Activated T-cell treated with anti-CD3 and anti-CD28 coated beads, Interleukin-2, amount 50 U/mL, for 4 hours (primary cell): ENCODE measurements around the gene HBEGF. TPM values are rescaled to one million over a fixed set of nuclear protein-coding genes. Genes with fewer than 3 reads are reported as not detected.
A peak's percentile ranks its signal among the peaks of the same experiment; 100 is the strongest.

Experiments used
- ATAC-seq, 2 donors: fragments of 200-7000 bp; cut with Tn5 transposase; one replicate each; pipeline ENCODE4 v1.10.0; 2021
- DNase-seq: peaks from one replicate; pipeline ENCODE4 v3.0.0-alpha.2; 2020
- H3K27me3 Mint-ChIP-seq: one replicate; pipeline ENCODE4 v1.8.0; 2021; ENCODE audit warnings: low read depth, mixed read lengths
- H3K36me3 Mint-ChIP-seq: one replicate; pipeline ENCODE4 v1.8.0; 2022; ENCODE audit warnings: mixed read lengths; ENCODE audit not compliant: insufficient read depth
- H3K4me1 Mint-ChIP-seq: one replicate; pipeline ENCODE4 v1.8.0; 2021; ENCODE audit warnings: low read depth, mixed read lengths
- H3K4me3 Mint-ChIP-seq: one replicate; pipeline ENCODE4 v1.8.0; 2021; ENCODE audit warnings: mild to moderate bottlenecking, moderate library complexity, mixed read lengths
- H3K9me3 Mint-ChIP-seq: one replicate; pipeline ENCODE4 v1.8.0; 2021; ENCODE audit warnings: mixed read lengths
- total RNA-seq, 3 donors: library from RNA; stranded (reverse); gene quantifications; one replicate each; pipeline ENCODE4 v1.2.1, GENCODE V29; 2021

The HBEGF gene, protein sequence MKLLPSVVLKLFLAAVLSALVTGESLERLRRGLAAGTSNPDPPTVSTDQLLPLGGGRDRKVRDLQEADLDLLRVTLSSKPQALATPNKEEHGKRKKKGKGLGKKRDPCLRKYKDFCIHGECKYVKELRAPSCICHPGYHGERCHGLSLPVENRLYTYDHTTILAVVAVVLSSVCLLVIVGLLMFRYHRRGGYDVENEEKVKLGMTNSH
- total RNA-seq: 1 to 10 TPM; 3.8 to 5.2 (median 4.0) TPM

DNA sequence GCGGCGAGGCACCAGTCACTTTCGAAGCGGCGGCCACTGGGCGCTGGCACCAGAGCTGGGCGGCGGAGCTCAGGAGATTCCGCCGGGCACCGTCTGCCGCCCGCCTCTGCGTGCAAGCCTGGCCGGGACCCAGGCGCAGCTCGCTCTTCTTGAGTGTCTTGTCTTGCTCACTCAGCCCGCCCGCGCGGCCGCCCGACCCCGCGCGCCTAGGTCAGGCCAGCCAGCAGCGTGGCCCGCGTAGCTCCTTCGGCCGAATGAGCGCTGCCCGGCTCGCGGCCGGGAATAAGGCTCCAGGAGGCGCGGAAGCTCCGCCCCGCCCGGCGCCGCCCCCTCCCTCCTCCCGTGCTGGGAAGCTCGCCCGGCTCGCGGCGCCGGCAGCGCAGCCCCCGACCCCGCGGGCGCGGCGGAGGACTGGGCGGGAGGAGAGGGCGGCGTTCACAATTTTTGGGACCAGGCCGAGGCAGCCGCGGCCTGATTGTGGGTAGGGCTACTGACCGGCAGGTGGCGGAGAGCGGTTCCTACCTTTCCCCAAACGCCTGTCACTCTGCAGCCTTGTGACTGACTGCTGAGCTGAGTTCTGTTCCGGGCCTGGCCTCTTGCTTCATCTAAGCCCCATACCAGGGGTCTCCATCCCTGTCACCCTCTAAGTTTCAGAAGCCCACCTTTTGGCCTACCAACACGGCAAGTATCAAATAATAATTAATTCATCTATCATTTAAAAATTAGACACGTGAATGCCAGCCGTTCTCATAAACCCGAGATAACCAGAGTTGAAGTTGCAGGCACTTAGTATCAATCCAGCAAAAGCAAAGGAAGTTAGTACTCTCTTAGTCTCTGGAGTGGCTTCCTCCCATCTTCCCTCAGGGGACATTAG is at the start of gene HBEGF:
Gene HBEGF (minus strand): TSS at position 256 of the 874 bp plus-strand sequence. CDS start 275 bp downstream, outside the sequence.
- ATAC-seq: peak; percentile 72 to 76
- peaks cover 40% of the 10 kb centered on the region for H3K4me1 Mint-ChIP-seq
- H3K9me3 Mint-ChIP-seq: no peaks in the 10 kb centered on the region
- DNase-seq: peak; percentile 35
- H3K36me3 Mint-ChIP-seq: peaks cover 2% of the 10 kb centered on the region
- H3K27me3 Mint-ChIP-seq: peaks cover 4% of the 10 kb centered on the region
- peak within 1 kb of the TSS; percentile 73 for H3K4me3 Mint-ChIP-seq

DNA sequence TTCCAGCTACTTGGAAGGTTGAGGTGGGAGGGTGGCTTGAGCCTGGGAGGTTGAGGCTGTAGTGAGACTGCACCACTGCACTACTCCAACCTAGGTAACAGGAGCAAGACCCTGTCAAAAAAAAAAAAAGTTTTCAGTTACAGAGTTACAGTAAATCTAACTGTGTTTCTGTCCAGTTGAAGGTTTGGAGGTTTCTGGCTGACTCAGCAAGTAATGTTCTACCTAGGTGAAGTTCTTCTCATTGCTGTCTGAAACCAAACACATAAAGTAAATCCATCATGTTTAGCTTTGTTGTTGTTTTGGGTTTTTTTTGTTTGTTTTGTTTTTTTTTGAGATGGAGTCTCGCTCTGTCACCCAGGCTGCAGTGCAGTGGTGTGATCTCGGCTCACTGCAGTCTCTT is 47.3 kb upstream of the HBEGF start:
- no peaks in the 10 kb centered on the region for H3K4me1 Mint-ChIP-seq
- no peaks in the 10 kb centered on the region for H3K9me3 Mint-ChIP-seq
- no peak for ATAC-seq
- no peak overlapping the region for H3K4me3 Mint-ChIP-seq
- H3K36me3 Mint-ChIP-seq: peaks cover 3% of the 10 kb centered on the region
- DNase-seq: no peak
- H3K27me3 Mint-ChIP-seq: no peaks in the 10 kb centered on the region

DNA sequence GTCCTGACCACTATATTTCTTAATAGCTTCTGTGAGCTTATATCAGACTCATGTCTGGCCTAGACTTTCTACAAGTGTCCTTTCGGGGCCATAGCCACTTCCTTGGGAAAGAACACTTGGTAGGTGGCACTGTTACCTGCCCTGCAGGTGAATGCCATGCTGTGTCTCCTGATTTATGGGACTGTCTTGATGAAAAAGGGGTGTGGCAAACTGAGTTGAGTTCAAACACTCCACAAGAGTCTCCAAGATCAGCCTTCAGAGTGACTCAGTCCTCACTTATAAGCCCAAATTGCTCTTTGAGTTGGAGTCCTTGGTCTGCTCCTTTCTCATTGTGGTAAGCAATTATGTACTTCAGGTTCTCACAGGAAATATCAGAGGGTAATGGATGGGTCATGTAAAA is 45.3 kb upstream of the HBEGF start:
- no peaks in the 10 kb centered on the region for H3K4me1 Mint-ChIP-seq
- peaks cover 3% of the 10 kb centered on the region for H3K36me3 Mint-ChIP-seq
- no peak overlapping the region for H3K4me3 Mint-ChIP-seq
- H3K9me3 Mint-ChIP-seq: no peaks in the 10 kb centered on the region
- ATAC-seq (no peak), DNase-seq (no peak)
- no peaks in the 10 kb centered on the region for H3K27me3 Mint-ChIP-seq

DNA sequence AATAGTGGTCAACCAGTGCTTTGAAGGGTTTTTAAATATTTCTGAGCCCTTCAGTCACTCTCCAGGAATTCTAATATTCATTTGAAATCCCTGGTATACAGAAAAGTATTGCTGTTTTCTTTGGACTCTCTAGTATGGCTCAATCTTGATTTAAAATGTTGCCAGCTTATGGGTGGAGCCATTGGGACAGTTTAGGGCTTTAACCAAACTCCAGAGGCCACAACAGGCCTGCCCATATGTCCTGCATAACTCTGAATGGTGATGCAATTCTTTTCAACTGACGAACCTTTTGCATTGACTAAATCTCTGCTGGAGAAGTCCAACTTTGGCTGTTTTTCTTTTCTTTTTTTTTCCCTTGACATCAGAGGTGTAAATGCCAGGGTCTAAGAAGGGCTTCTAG is 44.9 kb upstream of the HBEGF start:
- no peaks in the 10 kb centered on the region for H3K9me3 Mint-ChIP-seq
- H3K4me3 Mint-ChIP-seq: no peak overlapping the region
- ATAC-seq (no peak), DNase-seq (no peak)
- no peaks in the 10 kb centered on the region for H3K27me3 Mint-ChIP-seq
- H3K4me1 Mint-ChIP-seq: no peaks in the 10 kb centered on the region
- H3K36me3 Mint-ChIP-seq: peaks cover 3% of the 10 kb centered on the region

DNA sequence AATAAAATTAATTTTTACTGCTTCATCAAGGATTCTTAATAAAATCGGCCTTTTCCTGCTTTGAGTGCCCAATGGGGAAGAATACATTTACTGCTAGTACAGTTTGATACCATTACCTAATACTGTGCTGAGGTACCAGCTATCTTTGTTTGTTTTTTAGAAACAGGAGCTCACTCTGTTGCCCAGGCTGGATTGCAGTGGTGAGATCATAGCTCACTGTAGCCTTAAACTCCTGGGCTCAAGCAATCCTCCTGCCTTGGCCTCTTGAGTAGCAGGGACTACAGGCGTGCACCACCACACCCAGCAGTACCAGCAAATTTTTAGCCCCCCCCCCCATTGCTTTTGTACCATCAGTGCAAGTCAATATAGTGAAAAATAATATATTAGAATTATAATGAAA is 41.6 kb upstream of the HBEGF start:
- Mint-ChIP-seq H3K36me3 (peaks cover 3% of the 10 kb centered on the region), H3K9me3 (no peaks in the 10 kb centered on the region), H3K4me3 (no peak overlapping the region), H3K4me1 (peaks cover 3% of the 10 kb centered on the region), H3K27me3 (no peaks in the 10 kb centered on the region)
- ATAC-seq (no peak), DNase-seq (no peak)

DNA sequence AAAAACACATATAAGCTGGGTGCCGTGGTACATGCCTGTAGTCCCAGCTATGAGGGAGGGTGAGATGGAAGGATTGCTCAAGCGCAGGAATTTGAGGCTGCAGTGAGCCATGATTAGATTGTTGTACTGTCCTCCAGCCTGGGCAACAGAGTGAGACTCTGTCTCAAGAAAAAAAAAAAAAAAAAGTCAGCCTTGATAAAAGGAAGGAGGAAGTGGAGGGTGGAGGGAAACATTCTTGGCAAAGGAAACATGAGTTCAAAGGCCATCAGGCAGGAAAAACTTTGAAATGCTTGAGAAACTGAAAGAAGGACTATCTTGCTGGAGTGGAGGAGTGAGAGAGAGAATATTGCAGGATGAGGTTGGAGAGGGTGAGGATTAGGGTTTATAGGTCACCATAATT is 36.9 kb upstream of the HBEGF start:
- H3K36me3 Mint-ChIP-seq: no peaks in the 10 kb centered on the region
- no peak for ATAC-seq
- DNase-seq: no peak
- H3K27me3 Mint-ChIP-seq: no peaks in the 10 kb centered on the region
- no peak overlapping the region for H3K4me3 Mint-ChIP-seq
- H3K9me3 Mint-ChIP-seq: no peaks in the 10 kb centered on the region
- peaks cover 6% of the 10 kb centered on the region for H3K4me1 Mint-ChIP-seq

DNA sequence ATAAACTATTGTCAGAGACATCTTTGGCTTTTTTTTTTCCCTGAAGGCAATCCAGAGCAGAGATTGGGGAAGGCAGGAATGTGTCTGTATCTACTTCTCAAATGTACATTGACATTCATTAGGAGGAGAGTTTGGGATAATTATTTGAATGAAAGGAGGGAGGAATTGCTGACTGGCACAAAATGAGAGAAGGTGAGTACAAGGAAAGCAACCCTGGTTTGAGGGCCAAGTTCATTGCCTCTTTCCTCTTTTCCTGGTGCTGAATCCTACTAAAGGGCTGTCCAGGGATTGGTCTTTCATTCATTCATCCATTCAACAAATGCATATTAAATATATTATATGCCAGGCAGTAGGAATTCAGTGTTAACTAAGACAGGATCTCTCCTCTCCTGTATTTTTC is 36.5 kb upstream of the HBEGF start:
- no peak overlapping the region for H3K4me3 Mint-ChIP-seq
- H3K36me3 Mint-ChIP-seq: no peaks in the 10 kb centered on the region
- no peak for ATAC-seq
- no peak for DNase-seq
- H3K9me3 Mint-ChIP-seq: no peaks in the 10 kb centered on the region
- H3K4me1 Mint-ChIP-seq: peaks cover 6% of the 10 kb centered on the region
- H3K27me3 Mint-ChIP-seq: no peaks in the 10 kb centered on the region

DNA sequence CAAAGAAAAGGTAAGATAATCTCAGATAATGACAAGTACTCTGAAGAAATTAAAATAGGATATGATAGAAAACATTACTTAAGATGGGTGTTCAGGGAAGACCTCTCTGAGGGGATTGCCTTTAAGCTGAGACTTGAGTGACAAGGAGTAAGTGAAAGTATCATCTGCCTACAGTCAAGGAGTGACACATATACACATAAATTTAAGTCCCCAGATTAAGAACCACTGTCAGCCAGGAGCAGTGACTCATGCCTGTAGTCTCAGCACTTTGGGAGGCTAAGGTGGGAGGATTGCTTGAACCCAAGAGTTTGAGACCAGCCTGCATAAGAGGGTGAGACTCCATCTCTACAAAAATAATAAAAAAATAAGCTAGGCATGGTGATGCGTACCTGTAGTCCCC is 35.6 kb upstream of the HBEGF start:
- Mint-ChIP-seq H3K4me3 (no peak overlapping the region), H3K9me3 (no peaks in the 10 kb centered on the region), H3K36me3 (no peaks in the 10 kb centered on the region), H3K27me3 (no peaks in the 10 kb centered on the region), H3K4me1 (peaks cover 6% of the 10 kb centered on the region)
- DNase-seq: no peak
- peak; percentile 95 to 99 for ATAC-seq

DNA sequence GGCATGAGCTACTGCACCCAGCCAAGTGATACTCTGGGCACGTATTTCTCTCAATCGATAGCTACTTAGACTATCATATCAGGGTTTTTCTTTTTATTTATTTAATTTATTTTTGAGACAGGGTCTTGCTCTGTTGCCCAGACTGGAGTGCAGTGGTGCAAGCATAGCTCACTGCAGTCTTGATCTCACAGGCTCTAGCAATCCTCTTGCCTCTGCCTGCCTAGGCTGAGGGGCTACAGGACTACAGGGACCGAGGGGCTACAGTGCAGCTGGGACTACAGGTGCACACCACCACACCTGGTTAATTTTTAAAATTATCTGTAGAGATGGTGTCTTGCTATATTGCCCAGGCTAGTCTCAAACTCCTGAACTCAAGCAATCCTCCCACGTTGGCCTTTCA is 34.9 kb upstream of the HBEGF start:
- no peak for DNase-seq
- ATAC-seq: no peak
- H3K9me3 Mint-ChIP-seq: no peaks in the 10 kb centered on the region
- peaks cover 6% of the 10 kb centered on the region for H3K4me1 Mint-ChIP-seq
- no peak overlapping the region for H3K4me3 Mint-ChIP-seq
- H3K27me3 Mint-ChIP-seq: no peaks in the 10 kb centered on the region
- H3K36me3 Mint-ChIP-seq: no peaks in the 10 kb centered on the region

DNA sequence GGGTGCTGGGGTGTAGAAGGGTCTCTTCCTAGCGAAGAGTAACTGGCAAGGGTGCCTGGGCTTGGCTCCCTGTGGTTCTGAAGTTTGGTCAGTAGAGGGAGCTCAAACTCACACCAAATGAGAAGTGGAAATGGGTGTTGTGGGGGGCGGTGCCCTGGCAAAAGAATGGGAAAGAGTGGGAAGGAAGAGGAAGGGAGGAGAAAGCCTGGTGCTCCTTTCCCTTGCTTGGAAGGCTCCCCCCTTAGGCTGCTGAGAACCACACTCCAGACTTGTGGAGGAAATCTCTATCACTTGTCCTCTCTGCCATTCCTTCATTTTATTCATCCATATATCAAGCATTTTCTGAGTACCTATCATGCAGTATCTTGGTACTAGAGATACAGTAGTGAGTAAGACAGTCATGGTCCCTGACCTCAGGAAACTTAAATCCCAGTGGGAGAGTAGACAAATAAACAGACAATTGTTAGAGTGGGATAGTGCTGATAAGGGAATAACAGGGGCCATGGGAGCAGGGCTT is 26.6 kb upstream of the HBEGF start:
- no peaks in the 10 kb centered on the region for H3K27me3 Mint-ChIP-seq
- no peak overlapping the region for H3K4me3 Mint-ChIP-seq
- DNase-seq: peak; percentile 29

DNA sequence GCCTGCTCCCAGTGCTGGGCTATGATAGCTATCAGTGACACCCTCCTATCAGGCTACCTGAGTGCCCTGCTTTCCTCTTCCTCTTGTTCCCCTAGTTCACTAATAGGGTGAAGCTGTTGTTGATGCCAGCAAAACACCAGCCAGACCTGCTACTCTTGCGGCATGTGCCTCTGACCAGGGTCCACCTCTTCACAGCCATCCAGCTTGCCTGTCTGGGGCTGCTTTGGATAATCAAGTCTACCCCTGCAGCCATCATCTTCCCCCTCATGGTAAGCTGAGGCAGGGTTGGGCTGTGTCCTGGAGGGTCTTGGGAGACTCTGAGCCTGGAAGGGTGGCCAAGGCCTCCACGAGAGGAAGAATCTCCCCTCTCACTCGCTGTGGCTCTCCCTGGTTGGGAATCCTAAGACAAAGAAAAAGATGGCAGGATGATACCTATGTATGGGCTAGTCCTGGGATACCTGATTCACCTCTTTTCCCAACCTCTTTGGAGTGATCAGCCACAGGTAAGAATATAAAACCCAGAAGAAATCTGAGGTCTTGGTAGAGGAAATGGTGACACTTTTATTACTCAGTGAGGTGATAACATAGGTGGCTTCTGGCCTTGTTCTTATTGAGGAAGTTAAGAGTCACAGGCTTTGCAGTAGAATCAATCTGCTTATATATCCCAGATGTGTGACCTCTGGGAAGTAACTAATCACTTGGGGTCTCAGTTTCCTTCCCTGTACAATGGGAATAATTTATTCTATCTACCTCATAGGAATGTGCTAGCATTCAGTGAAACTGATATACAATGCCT is 25.2 kb upstream of the HBEGF start:
- no peaks in the 10 kb centered on the region for H3K4me1 Mint-ChIP-seq
- no peaks in the 10 kb centered on the region for H3K36me3 Mint-ChIP-seq
- DNase-seq (no peak), ATAC-seq (no peak)
- H3K4me3 Mint-ChIP-seq: no peak overlapping the region
- H3K27me3 Mint-ChIP-seq: no peaks in the 10 kb centered on the region
- no peaks in the 10 kb centered on the region for H3K9me3 Mint-ChIP-seq

More for the DNA sequence above, 26.6 kb upstream of the HBEGF start:
- ATAC-seq: peak; percentile 62 to 80
- Mint-ChIP-seq H3K4me1 (no peaks in the 10 kb centered on the region), H3K9me3 (no peaks in the 10 kb centered on the region), H3K36me3 (no peaks in the 10 kb centered on the region)

DNA sequence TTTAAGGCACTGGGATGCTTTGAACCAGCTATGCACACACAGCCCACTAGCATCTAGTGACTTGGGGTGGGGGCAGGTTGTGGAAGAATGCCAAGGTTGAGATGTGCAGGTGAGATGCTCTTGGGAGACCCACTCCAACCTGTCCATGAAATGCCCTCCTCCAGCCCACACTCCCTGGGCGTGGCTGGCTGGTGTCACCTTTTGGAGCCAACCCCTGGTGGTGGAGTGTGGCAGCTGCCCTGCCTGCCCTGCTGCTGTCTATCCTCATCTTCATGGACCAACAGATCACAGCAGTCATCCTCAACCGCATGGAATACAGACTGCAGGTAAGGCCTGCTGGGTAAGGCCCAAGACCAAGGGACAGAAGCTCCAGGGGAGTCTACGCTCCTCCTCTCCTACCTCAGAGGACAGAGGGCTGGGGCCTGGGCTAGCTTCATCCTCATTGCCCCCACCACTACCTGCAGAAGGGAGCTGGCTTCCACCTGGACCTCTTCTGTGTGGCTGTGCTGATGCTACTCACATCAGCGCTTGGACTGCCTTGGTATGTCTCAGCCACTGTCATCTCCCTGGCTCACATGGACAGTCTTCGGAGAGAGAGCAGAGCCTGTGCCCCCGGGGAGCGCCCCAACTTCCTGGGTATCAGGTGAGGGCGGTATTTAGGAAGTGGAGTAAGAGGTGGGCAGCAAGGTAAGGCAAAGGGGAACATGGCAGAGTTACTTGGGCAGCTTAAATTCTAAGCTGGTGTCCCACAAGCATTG is 21.0 kb upstream of the HBEGF start:
- H3K36me3 Mint-ChIP-seq: no peaks in the 10 kb centered on the region
- peaks cover 4% of the 10 kb centered on the region for H3K4me1 Mint-ChIP-seq
- ATAC-seq (no peak), DNase-seq (no peak)
- H3K27me3 Mint-ChIP-seq: no peaks in the 10 kb centered on the region
- no peak overlapping the region for H3K4me3 Mint-ChIP-seq
- no peaks in the 10 kb centered on the region for H3K9me3 Mint-ChIP-seq

DNA sequence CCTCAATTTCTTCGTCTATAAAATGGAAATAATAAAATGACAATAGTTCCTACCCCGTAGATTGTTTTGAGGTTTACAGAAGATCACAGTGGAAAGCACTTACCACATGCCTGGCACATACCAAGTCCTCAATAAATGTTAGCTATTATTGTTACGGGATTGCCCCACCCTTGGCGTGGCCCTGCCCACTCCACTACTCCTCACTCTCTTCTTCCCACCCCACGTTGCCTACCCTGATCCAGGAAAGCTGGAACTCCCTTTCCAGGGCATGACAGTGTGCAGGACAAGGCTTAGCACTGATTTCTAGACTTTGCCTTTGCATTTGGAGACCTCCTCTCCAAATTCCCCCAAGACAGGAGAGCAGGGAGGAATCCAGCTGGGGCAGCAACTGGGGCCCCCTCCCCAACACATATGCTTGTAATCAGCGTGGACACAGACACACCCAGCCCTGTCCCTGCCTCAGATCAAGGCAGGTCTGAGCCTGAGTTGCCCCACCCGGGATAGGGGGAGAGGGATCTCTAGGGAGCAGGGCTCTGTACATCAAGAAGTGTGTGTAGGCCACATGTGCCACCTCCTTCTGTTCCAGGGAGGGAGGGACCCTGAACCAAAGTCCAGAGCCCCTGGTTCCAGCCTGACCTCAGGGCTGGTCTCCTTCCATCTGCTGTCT is 20.3 kb upstream of the HBEGF start:
- H3K4me1 Mint-ChIP-seq: peaks cover 4% of the 10 kb centered on the region
- DNase-seq (no peak), ATAC-seq (no peak)
- H3K4me3 Mint-ChIP-seq: no peak overlapping the region
- no peaks in the 10 kb centered on the region for H3K27me3 Mint-ChIP-seq
- no peaks in the 10 kb centered on the region for H3K36me3 Mint-ChIP-seq
- no peaks in the 10 kb centered on the region for H3K9me3 Mint-ChIP-seq
